Stimulated activated naive CD8-positive, alpha-beta T cell treated with anti-CD3 and anti-CD28 coated beads, Interleukin-15, Interleukin-2, amounts not matched to agents 100 ng/mL and 50 ng/mL, for 24 hours (primary cell): Measurements from ENCODE around the gene CHCHD6.
"Not testable (repeated sequence)": the region's sequence is repeated elsewhere in the genome, so short reads cannot be mapped to it uniquely, and the experiment has no call there.

Source experiments
- H3K27ac Mint-ChIP-seq: one replicate; pipeline ENCODE4 v1.8.0; 2021; ENCODE audit warnings: mild to moderate bottlenecking, mixed read lengths
- H3K27me3 Mint-ChIP-seq: one replicate; pipeline ENCODE4 v1.8.0; 2021; ENCODE audit warnings: mixed read lengths
- H3K36me3 Mint-ChIP-seq: one replicate; pipeline ENCODE4 v1.8.0; 2021; ENCODE audit warnings: low read depth, mixed read lengths
- H3K4me1 Mint-ChIP-seq: one replicate; pipeline ENCODE4 v1.8.0; 2021; ENCODE audit warnings: low read depth, mixed read lengths
- H3K4me3 Mint-ChIP-seq: one replicate; pipeline ENCODE4 v1.8.0; 2021; ENCODE audit warnings: mild to moderate bottlenecking, mixed read lengths
- H3K9me3 Mint-ChIP-seq: one replicate; pipeline ENCODE4 v1.8.0; 2021; ENCODE audit warnings: mixed read lengths

The CHCHD6 gene

DNA sequence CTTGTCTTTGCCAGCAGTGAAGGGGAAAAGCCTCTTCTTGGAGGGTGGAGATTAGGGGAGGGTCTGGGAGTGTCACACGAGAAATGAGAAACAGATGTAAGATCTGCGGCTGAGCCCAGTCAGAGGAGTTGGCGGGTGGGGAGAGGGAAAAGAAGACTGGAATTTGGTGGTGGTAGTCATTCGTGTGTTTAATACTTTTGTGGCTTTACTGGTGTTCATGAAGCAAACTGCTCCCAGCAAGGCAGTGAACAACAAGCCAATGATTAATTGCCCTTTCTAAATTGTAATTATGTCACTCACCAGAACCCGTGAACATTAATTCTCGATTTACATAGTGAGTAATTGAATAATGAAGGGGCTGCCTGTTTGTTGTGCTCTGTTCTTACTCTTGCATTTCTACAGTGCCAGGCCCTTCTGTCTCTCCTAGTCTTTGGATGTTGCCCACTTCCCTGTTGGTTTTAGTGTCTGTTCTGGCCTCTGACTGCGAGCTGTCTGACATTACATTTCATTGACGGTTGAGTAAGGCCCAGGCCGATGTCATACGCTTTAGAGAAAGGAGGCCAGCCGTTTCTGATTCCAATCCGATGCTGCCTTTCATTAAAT lies 78.0 kb downstream of the CHCHD6 start:
- Mint-ChIP-seq H3K9me3 (no peaks in the 10 kb centered on the region), H3K27me3 (no peaks in the 10 kb centered on the region), H3K4me3 (no peak overlapping the region), H3K27ac (no peak overlapping the region), H3K36me3 (peaks cover 44% of the 10 kb centered on the region), H3K4me1 (peaks cover 13% of the 10 kb centered on the region)

DNA sequence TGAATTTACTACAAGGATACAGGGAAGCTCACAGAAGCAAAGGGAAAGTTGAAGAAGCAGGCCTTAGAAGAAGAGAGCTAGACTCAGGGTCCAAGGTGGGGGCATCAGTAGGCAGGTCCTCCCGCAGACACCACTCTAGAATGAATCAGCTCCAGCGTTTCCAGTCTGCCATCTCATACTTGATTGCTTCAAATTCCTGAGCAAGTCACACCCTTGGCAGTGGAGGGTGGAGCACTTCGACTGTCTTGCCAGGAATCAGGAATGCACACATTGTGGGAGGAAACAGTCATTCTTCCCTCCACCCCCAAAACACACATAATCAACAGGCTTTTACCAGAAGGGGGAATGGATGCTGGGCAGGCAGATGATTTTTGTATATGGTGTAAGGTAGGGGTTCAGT lies 78.5 kb downstream of the CHCHD6 start:
- Mint-ChIP-seq H3K4me1 (peaks cover 13% of the 10 kb centered on the region), H3K36me3 (peaks cover 42% of the 10 kb centered on the region), H3K9me3 (no peaks in the 10 kb centered on the region), H3K27me3 (no peaks in the 10 kb centered on the region), H3K4me3 (no peak overlapping the region), H3K27ac (no peak overlapping the region)

DNA sequence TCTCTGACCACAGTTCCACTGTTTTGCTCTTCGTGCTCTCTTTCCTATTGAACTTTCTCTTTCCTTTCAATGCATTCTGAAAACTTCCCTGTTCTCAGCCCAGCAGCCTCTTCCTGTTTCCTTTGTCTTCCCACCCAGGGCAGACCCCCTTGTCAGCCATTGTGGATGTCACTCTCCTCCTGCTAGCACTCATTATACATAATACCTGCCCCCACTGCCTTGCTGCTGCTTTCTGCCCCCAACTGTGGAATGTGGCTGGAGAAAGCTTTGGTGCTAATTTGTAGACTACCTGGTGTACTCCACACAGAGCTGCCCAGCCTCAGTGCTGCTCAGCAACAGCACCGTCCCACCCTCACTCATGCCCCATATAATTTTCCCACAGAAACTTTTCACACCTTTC lies 80.2 kb downstream of the CHCHD6 start:
- peaks cover 52% of the 10 kb centered on the region for H3K36me3 Mint-ChIP-seq
- no peak overlapping the region for H3K4me3 Mint-ChIP-seq
- H3K4me1 Mint-ChIP-seq = peaks cover 13% of the 10 kb centered on the region

DNA sequence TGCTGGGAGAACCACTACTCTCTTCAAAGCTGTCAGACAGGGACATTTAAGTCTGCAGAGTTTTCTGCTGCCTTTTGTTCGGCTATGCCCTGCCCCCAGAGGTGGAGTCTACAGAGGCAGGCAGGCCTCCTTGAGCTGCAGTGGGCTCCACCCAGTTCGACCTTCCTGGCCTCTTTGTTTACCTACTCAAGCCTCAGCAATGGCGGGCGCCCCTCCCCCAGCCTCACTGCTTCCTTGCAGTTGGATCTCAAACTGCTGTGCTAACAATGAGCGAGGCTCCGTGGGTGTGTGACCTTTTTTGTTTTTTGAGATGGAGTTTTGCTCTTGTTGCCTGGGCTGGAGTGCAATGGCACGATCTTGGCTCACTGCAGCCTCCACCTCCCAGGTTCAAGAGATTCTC lies 87.3 kb downstream of the CHCHD6 start:
- not testable (repeated sequence) for H3K4me1 Mint-ChIP-seq, H3K27ac Mint-ChIP-seq, H3K4me3 Mint-ChIP-seq, H3K27me3 Mint-ChIP-seq
- Mint-ChIP-seq H3K9me3 (peaks cover 28% of the 10 kb centered on the region), H3K36me3 (peaks cover 38% of the 10 kb centered on the region)

More for the DNA sequence above, 80.2 kb downstream of the CHCHD6 start:
- peaks cover 5% of the 10 kb centered on the region for H3K9me3 Mint-ChIP-seq
- H3K27me3 Mint-ChIP-seq = no peaks in the 10 kb centered on the region
- no peak overlapping the region for H3K27ac Mint-ChIP-seq

- Mint-ChIP-seq H3K36me3 (peaks cover 42% of the 10 kb centered on the region), H3K4me1 (no peaks in the 10 kb centered on the region), H3K4me3 (no peak overlapping the region), H3K27me3 (no peaks in the 10 kb centered on the region), H3K9me3 (peaks cover 32% of the 10 kb centered on the region), H3K27ac (no peak overlapping the region)
Observed at GRCh38 chr3:126792998-126793397, 89.0 kb downstream of the CHCHD6 start.

- no peaks in the 10 kb centered on the region for H3K4me1 Mint-ChIP-seq
- H3K27ac Mint-ChIP-seq = no peak overlapping the region
- H3K27me3 Mint-ChIP-seq = no peaks in the 10 kb centered on the region
- H3K4me3 Mint-ChIP-seq = no peak overlapping the region
- H3K36me3 Mint-ChIP-seq = peaks cover 44% of the 10 kb centered on the region
- peaks cover 24% of the 10 kb centered on the region for H3K9me3 Mint-ChIP-seq
Observed at GRCh38 chr3:126797563-126797962, 93.5 kb downstream of the CHCHD6 start.

DNA sequence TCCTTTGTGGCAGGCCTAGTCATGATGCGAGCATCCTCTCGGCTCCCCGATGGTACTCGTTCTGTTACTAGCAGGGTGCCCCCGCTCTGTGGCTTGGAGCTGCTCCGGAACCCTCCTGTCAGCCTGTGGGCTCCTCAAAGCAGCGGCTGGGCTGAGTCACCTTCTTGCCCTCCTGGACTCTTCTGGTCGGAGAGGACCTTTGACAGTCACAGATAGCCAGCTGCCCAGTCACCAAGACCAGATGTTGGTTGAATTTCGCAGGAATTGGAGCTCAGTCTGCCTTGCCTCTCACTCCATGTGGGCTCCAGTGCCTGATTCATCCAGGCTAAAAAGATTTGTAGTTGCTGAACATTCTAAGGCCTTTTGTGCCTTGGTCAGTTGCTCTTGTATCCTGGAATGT lies 94.5 kb downstream of the CHCHD6 start:
- H3K36me3 Mint-ChIP-seq = peaks cover 37% of the 10 kb centered on the region
- H3K4me3 Mint-ChIP-seq = no peak overlapping the region
- no peaks in the 10 kb centered on the region for H3K4me1 Mint-ChIP-seq
- H3K27me3 Mint-ChIP-seq = no peaks in the 10 kb centered on the region
- H3K27ac Mint-ChIP-seq = no peak overlapping the region
- peaks cover 16% of the 10 kb centered on the region for H3K9me3 Mint-ChIP-seq

DNA sequence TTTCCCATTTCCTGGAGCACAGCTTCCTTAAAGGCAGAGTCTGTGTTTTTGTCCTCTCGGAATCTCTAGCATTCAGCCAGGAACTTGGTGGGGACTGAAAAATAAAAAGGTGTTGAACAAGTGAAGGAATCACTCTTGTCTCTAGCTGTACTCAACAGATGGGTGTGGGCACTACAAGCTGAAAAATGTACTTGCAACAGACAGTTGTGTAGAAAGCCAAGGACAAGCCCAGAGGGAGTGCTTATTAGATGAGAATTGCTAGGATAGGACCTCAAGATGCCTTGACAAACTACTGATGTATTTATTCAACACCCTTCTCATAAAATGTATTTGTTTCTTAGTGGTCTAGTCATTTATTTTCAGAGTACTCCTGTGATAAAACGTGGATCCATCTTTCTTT lies 95.1 kb downstream of the CHCHD6 start:
- Mint-ChIP-seq H3K27me3 (no peaks in the 10 kb centered on the region), H3K36me3 (peaks cover 33% of the 10 kb centered on the region), H3K4me1 (no peaks in the 10 kb centered on the region), H3K9me3 (peaks cover 16% of the 10 kb centered on the region), H3K27ac (no peak overlapping the region), H3K4me3 (no peak overlapping the region)

GRCh38 chr3:126801312-126801711 lies 97.3 kb downstream of the CHCHD6 start:
- not testable (repeated sequence) for H3K4me1 Mint-ChIP-seq, H3K4me3 Mint-ChIP-seq, H3K27ac Mint-ChIP-seq, H3K27me3 Mint-ChIP-seq
- peaks cover 33% of the 10 kb centered on the region for H3K36me3 Mint-ChIP-seq
- peaks cover 16% of the 10 kb centered on the region for H3K9me3 Mint-ChIP-seq

GRCh38 chr3:126807795-126808194 lies 103.8 kb downstream of the CHCHD6 start:
- no peak overlapping the region for H3K27ac Mint-ChIP-seq
- no peaks in the 10 kb centered on the region for H3K27me3 Mint-ChIP-seq
- H3K36me3 Mint-ChIP-seq = no peaks in the 10 kb centered on the region
- H3K4me1 Mint-ChIP-seq = no peaks in the 10 kb centered on the region
- no peak overlapping the region for H3K4me3 Mint-ChIP-seq
- no peaks in the 10 kb centered on the region for H3K9me3 Mint-ChIP-seq

DNA sequence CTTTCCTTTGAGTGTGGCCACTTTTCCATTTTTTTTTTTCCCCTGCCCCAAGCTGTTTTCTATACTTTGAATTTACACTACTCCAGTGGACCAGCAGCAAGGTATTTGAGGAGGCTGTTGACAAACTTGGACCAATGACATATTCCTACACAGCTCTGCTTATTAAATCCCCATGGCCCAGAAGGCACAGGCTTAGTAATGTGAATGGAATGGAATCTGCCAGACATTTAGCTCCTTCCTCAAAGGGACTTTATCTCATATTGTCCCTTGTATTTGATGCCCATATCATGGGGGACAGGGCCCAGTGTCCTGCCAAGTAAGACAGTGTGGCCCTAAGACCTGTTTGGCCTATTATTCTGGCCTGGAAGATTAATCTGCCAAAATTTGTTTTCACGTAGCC lies 107.5 kb downstream of the CHCHD6 start:
- Mint-ChIP-seq H3K27ac (no peak overlapping the region), H3K9me3 (no peaks in the 10 kb centered on the region), H3K36me3 (no peaks in the 10 kb centered on the region), H3K27me3 (no peaks in the 10 kb centered on the region), H3K4me1 (no peaks in the 10 kb centered on the region), H3K4me3 (no peak overlapping the region)

DNA sequence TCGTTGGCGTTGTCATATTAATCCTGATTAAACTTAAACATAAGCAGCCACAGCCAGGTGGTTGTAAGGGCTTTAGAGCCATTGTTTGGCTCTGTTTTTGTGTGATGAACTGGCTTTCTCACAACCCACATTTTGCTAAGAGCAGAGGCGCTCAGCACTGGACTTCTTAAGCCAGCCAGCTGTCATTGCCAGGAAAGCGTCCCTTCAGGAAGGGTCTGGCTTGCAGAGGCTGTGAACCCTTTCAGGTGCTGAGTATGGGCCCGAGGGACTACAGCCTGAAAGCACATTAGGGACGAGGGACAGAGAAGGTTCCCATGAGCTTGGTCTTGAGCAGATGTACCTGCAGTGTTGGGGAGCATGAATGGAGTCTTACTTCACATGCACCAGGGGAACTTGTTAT lies 112.3 kb downstream of the CHCHD6 start:
- no peak overlapping the region for H3K27ac Mint-ChIP-seq

DNA sequence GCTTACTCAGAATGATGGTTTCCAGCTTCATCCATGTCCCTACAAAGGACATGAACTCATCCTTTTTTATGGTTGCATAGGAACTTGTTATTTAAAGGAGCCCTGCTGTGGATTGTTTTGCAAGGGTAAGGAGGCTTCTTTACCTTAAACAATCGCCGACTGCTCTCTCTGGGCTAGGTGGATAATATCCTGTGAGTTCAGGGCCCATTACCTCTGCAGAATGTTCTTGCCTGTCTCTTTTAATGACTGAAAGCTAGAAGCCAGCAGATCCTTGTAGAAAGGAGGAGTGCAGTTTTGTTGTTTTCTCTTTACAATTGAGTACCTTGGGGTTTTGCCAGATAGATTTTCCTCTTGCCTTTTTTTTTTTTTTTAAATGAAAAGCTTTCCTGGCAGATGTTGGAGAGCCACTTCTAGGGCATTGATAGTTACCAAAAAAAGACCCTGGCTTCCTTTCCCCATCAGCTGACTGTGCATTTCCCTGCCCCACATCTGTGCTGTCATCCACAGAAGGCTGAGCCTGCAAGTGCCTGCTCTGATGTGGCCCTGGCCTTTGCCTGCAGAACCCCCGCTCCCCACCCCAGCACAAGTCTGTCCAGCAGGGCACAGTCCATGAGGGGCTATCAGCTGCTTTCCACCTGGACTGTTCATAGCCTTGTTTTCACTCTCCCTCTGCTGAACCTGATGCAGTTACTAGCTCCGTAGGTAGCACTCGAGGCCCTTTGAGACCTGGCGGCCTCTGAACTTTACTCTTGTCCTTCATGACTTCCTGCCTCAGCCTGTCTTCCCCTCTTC lies 113.1 kb downstream of the CHCHD6 start:
- no peaks in the 10 kb centered on the region for H3K4me1 Mint-ChIP-seq
- H3K36me3 Mint-ChIP-seq = peaks cover 7% of the 10 kb centered on the region
- no peak overlapping the region for H3K4me3 Mint-ChIP-seq
- no peaks in the 10 kb centered on the region for H3K27me3 Mint-ChIP-seq
- no peak overlapping the region for H3K27ac Mint-ChIP-seq
- peaks cover 11% of the 10 kb centered on the region for H3K9me3 Mint-ChIP-seq

More for the DNA sequence above, 112.3 kb downstream of the CHCHD6 start:
- H3K36me3 Mint-ChIP-seq = no peaks in the 10 kb centered on the region
- no peaks in the 10 kb centered on the region for H3K4me1 Mint-ChIP-seq
- peaks cover 7% of the 10 kb centered on the region for H3K9me3 Mint-ChIP-seq
- no peaks in the 10 kb centered on the region for H3K27me3 Mint-ChIP-seq
- H3K4me3 Mint-ChIP-seq = no peak overlapping the region

DNA sequence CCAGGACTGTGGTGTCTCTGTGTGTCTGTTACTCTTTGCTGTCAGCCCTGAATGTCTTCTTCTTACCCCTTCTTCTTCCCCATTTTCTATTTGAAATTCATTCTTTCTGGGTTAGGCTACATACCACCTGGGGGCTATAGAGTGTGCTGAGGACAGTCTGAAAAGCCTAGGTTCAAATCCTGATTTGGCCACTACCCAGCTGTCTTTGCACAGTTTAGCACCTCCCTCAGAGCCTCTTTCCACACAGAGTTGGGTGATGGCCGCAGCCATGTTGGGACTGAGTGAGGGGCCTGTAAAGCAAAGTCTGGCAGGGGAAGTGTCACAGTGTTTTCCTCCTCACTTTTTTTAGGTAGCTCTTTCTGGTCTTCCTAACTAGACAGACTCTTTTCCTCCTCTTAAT lies 113.7 kb downstream of the CHCHD6 start:
- no peak overlapping the region for H3K4me3 Mint-ChIP-seq
- no peaks in the 10 kb centered on the region for H3K27me3 Mint-ChIP-seq
- H3K36me3 Mint-ChIP-seq = peaks cover 8% of the 10 kb centered on the region
- H3K27ac Mint-ChIP-seq = no peak overlapping the region
- peaks cover 11% of the 10 kb centered on the region for H3K9me3 Mint-ChIP-seq
- no peaks in the 10 kb centered on the region for H3K4me1 Mint-ChIP-seq

DNA sequence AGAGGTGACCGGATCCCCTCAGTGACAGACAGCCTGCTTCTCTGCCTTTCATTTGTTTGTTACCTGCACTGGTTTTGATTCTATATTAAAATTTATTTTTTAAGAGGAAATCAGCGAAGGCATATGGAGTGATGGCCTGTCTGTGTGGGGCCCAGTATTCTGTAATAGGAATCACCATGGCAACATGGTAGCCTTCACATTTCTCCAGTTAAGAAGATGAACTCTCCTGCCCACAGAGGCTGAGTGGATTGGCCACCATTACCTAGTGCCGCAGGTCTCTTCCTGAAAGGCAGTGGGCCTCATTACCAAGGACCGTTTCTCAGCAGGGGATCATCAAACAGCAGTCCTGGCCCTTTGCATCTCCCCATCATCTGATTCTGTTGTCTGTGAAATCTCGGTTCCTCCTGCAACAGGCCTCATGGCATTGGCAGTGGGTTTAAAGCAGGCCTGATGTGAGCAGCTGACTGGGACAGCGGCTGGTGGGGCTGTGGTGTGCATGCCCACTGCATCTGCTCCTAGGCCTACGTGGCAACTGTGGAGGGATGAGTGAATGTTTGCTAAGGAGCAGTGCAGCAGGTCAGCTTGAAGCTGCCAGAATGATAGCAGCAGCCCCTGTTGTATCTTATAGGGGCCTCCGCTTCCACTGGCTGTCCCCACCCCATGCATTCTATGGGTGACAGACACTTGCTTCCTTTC lies 114.5 kb downstream of the CHCHD6 start:
- H3K27me3 Mint-ChIP-seq = no peaks in the 10 kb centered on the region
- H3K9me3 Mint-ChIP-seq = peaks cover 11% of the 10 kb centered on the region
- H3K4me3 Mint-ChIP-seq = no peak overlapping the region
- no peaks in the 10 kb centered on the region for H3K4me1 Mint-ChIP-seq
- no peak overlapping the region for H3K27ac Mint-ChIP-seq
- peaks cover 8% of the 10 kb centered on the region for H3K36me3 Mint-ChIP-seq
